IMR-90 (cell line): ENCODE data around the gene ACTN2. TPM values are rescaled to one million over a fixed set of nuclear protein-coding genes. Genes with fewer than 3 reads are reported as not detected.

Experiments used
- ATAC-seq: fragments of 200-7000 bp; cut with Tn5 transposase; 2 replicates; pipeline ENCODE4 v1.9.1; 2020; ENCODE audit warnings: low read depth, mild to moderate bottlenecking, moderate library complexity
- Bru-seq: library from RNA; stranded (reverse); fragments of 400-500 nt; gene quantifications from one replicate; lab custom pipeline; 2021; lab: Mats Ljungman, UMichigan
- BruChase-seq, 2 experiments: library from RNA; stranded (reverse); fragments of 400-500 nt; gene quantifications; one replicate each; lab custom pipeline; 2021; lab: Mats Ljungman, UMichigan
- BruUV-seq: library from RNA; stranded (reverse); fragments of 400-500 nt; replicated peaks from 2 replicates; lab custom pipeline; 2021; lab: Mats Ljungman, UMichigan
- CTCF ChIA-PET: fragments of 300-600 bp; formaldehyde crosslinking; extraction: SDS; loops from one replicate; lab custom pipeline; 2021; ENCODE audit warnings: antibody characterized with exemption; lab: Yijun Ruan, JAX
- POLR2A ChIA-PET: fragments of 300-600 bp; sonication (Branson Sonifier 250); formaldehyde crosslinking; loops from one replicate; lab custom pipeline; 2022; ENCODE audit warnings: antibody characterized with exemption; ENCODE audit not compliant: unreplicated experiment; lab: Charles Lee
- DNase-seq: peaks from one replicate; pipeline ENCODE4 v3.0.0; 2013
- H2AFZ ChIP-seq: replicated peaks from 2 replicates; pipeline ENCODE3; 2013; ENCODE audit warnings: low read length, mild to moderate bottlenecking; ENCODE audit not compliant: poor library complexity
- H2AK5ac ChIP-seq: 2 replicates; pipeline ENCODE4 v1.6.1; 2013; ENCODE audit warnings: low read depth, low read length, inconsistent platforms
- H2AK9ac ChIP-seq: replicated peaks from 2 replicates; pipeline ENCODE3; 2013; ENCODE audit warnings: mild to moderate bottlenecking, low read depth, low read length, moderate library complexity; ENCODE audit not compliant: poor library complexity
- H2BK120ac ChIP-seq: 2 replicates; pipeline ENCODE4 v1.6.1; 2013; ENCODE audit warnings: low read depth, low read length, inconsistent platforms
- H2BK15ac ChIP-seq: 3 replicates; pipeline ENCODE4 v1.6.1; 2013; ENCODE audit warnings: low read depth, low read length, inconsistent platforms
- H2BK20ac ChIP-seq: 2 replicates; pipeline ENCODE4 v1.6.1; 2013; ENCODE audit warnings: low read depth, mild to moderate bottlenecking, inconsistent platforms, low read length, moderate library complexity
- H2BK5ac ChIP-seq: 2 replicates; pipeline ENCODE4 v1.6.1; 2013; ENCODE audit warnings: mild to moderate bottlenecking, low read depth, low read length, inconsistent platforms; ENCODE audit not compliant: poor library complexity, severe bottlenecking
- H3K14ac ChIP-seq: replicated peaks from 2 replicates; pipeline ENCODE4 v1.6.1; 2013; ENCODE audit warnings: low read depth, low read length, inconsistent platforms
- H3K18ac ChIP-seq: 2 replicates; pipeline ENCODE4 v1.6.1; 2013; ENCODE audit warnings: low read depth, low read length, control low read depth
- H3K23ac ChIP-seq: 2 replicates; pipeline ENCODE4 v1.6.1; 2013; ENCODE audit warnings: low read depth, low read length, inconsistent platforms
- H3K27ac ChIP-seq: 2 replicates; pipeline ENCODE4 v1.5.1; 2013; ENCODE audit warnings: mild to moderate bottlenecking, control low read depth, low read length; ENCODE audit not compliant: insufficient read depth
- H3K27me3 ChIP-seq: 2 replicates; pipeline ENCODE4 v1.6.1; 2013; ENCODE audit warnings: low read length; ENCODE audit not compliant: control insufficient read depth, insufficient read depth
- H3K36me3 ChIP-seq: 2 replicates; pipeline ENCODE4 v1.6.1; 2013; ENCODE audit warnings: low read length, mixed read lengths; ENCODE audit not compliant: control insufficient read depth, insufficient read depth
- H3K4ac ChIP-seq: 2 replicates; pipeline ENCODE4 v1.6.1; 2013; ENCODE audit warnings: low read depth, low read length, inconsistent platforms
- H3K4me1 ChIP-seq: 2 replicates; pipeline ENCODE4 v1.6.1; 2013; ENCODE audit warnings: low read length, mixed read lengths; ENCODE audit not compliant: control insufficient read depth, insufficient read depth
- H3K4me2 ChIP-seq: 2 replicates; pipeline ENCODE4 v1.6.1; 2013; ENCODE audit warnings: low read depth, mild to moderate bottlenecking, control low read depth, low read length, moderate library complexity
- H3K4me3 ChIP-seq: 2 replicates; pipeline ENCODE4 v1.5.1; 2013; ENCODE audit warnings: low read depth, mild to moderate bottlenecking, control low read depth, low read length, moderate library complexity; ENCODE audit not compliant: insufficient read depth
- H3K56ac ChIP-seq: 2 replicates; pipeline ENCODE4 v1.6.1; 2013; ENCODE audit warnings: low read length, inconsistent platforms; ENCODE audit not compliant: insufficient read depth; ENCODE audit errors: extremely low read depth
- H3K79me1 ChIP-seq, 2 experiments: 2 replicates each; pipeline ENCODE4 v1.6.1; 2013; ENCODE audit warnings: low read length in 2 of 2, inconsistent platforms in 1 of 2, low read depth in 1 of 2
- H3K9ac ChIP-seq: 2 replicates; pipeline ENCODE4 v1.6.1; 2013; ENCODE audit warnings: low read depth, low read length, control low read depth
- H3K9me1 ChIP-seq: 2 replicates; pipeline ENCODE4 v1.6.1; 2013; ENCODE audit warnings: low read length, inconsistent platforms; ENCODE audit not compliant: insufficient read depth
- H3K9me3 ChIP-seq: 2 replicates; pipeline ENCODE4 v1.6.1; 2013; ENCODE audit warnings: low read length; ENCODE audit not compliant: control insufficient read depth, insufficient read depth
- H4K20me1 ChIP-seq: 2 replicates; pipeline ENCODE4 v1.6.1; 2013; ENCODE audit warnings: low read length, inconsistent platforms; ENCODE audit not compliant: insufficient read depth
- H4K5ac ChIP-seq: 2 replicates; pipeline ENCODE4 v1.6.1; 2013; ENCODE audit warnings: mild to moderate bottlenecking, low read depth, low read length, control low read depth
- H4K8ac ChIP-seq, 2 experiments: 2 replicates each; pipeline ENCODE4 v1.6.1; 2013; ENCODE audit warnings: low read depth in 2 of 2, low read length in 2 of 2, control low read depth in 1 of 2, inconsistent platforms in 1 of 2
- H4K91ac ChIP-seq: 2 replicates; pipeline ENCODE4 v1.6.1; 2013; ENCODE audit warnings: low read depth, low read length, inconsistent platforms; ENCODE audit not compliant: insufficient read depth
- BHLHE40 ChIP-seq: fragments of 150-350 bp; IDR thresholded peaks from 2 replicates; pipeline ENCODE4 v1.6.1; 2016; ENCODE audit warnings: mild to moderate bottlenecking, low read depth, low read length
- POLR2A ChIP-seq: IDR thresholded peaks from 2 replicates; pipeline ENCODE4 v1.6.1; 2012; ENCODE audit warnings: mild to moderate bottlenecking, low read depth, low read length
- SMC3 ChIP-seq: fragments of 150-350 bp; IDR thresholded peaks from 2 replicates; pipeline ENCODE4 v1.6.1; 2016; ENCODE audit warnings: low read depth, mild to moderate bottlenecking, antibody characterized with exemption, low read length, moderate library complexity
- WGBS, 2 experiments: methylation state at CpG; one replicate each; pipeline versions ENCODE4 v1.1.5 to v1.1.7; 2013; ENCODE audit warnings: missing lambda C conversion rate in 2 of 2; ENCODE audit not compliant: insufficient read length in 1 of 2; ENCODE audit errors: extremely low coverage in 2 of 2; 5-methylcytosine and 5-hydroxymethylcytosine counted together
- dilution Hi-C: fragments of 300-500 bp; cut with HindIII; formaldehyde crosslinking; loops from one replicate; pipeline ENCODE4 v1.14.3; 2018; ENCODE audit warnings: low sequenced_read_pairs; ENCODE audit not compliant: unreplicated experiment
- in situ Hi-C: fragments of 300-500 bp; cut with MboI; formaldehyde crosslinking; loops from 3 replicates; pipeline ENCODE4 v1.14.3; 2019; ENCODE audit warnings: low sequenced_read_pairs, inconsistent platforms, mixed read lengths
- intact Hi-C: fragments of 100-400 bp; cut with micrococcal nuclease; formaldehyde crosslinking; loops from 2 replicates; pipeline ENCODE4 v1.10.0; 2022
- long read RNA-seq: library from polyadenylated mRNA; unstranded; transcript quantifications from one replicate; pipeline ENCODE4 v2.0.0, GENCODE V29; 2021; ENCODE audit not compliant: unreplicated experiment
- polyA plus RNA-seq, 3 experiments: library from polyadenylated mRNA; depleted of rRNA; stranded (reverse); fragments of >200 nt; gene quantifications; 2 replicates each; pipeline ENCODE4 v1.2.3, GENCODE V29; 2012; ENCODE audit warnings: low replicate concordance in 1 of 3
- total RNA-seq: library from RNA; depleted of rRNA; stranded (reverse); fragments of >200 nt; gene quantifications from 2 replicates; pipeline ENCODE4 v1.2.3, GENCODE V29; 2012; rRNA removed
- TF ChIP-seq, protein P1 (sequence below): fragments of 150-350 bp; IDR thresholded peaks from 2 replicates; pipeline ENCODE4 v1.6.1; 2017; ENCODE audit warnings: mild to moderate bottlenecking, antibody characterized with exemption, low read length, low read depth

The ACTN2 gene
- under 0.01 TPM in 2 replicates for total RNA-seq
- not detected in 2 replicates for polyA plus RNA-seq (2012; rRNA removed)
- polyA plus RNA-seq (2012; cell fraction: cytosol; rRNA removed): not detected in 2 replicates
- polyA plus RNA-seq (2012; cell fraction: nucleus; rRNA removed; ENCODE audit: low replicate concordance): 0.07 and 0.13 TPM in 2 replicates
- Bru-seq, nascent RNA: percentile 3 among the genes with signal in this experiment
- percentile 1 among the genes with signal in this experiment for BruChase-seq, experiment 1, labeled RNA remaining after a 6-hour chase
- BruChase-seq, experiment 2, labeled RNA remaining after a 2-hour chase: percentile 4 among the genes with signal in this experiment
- long read RNA-seq: 0 reads

DNA sequence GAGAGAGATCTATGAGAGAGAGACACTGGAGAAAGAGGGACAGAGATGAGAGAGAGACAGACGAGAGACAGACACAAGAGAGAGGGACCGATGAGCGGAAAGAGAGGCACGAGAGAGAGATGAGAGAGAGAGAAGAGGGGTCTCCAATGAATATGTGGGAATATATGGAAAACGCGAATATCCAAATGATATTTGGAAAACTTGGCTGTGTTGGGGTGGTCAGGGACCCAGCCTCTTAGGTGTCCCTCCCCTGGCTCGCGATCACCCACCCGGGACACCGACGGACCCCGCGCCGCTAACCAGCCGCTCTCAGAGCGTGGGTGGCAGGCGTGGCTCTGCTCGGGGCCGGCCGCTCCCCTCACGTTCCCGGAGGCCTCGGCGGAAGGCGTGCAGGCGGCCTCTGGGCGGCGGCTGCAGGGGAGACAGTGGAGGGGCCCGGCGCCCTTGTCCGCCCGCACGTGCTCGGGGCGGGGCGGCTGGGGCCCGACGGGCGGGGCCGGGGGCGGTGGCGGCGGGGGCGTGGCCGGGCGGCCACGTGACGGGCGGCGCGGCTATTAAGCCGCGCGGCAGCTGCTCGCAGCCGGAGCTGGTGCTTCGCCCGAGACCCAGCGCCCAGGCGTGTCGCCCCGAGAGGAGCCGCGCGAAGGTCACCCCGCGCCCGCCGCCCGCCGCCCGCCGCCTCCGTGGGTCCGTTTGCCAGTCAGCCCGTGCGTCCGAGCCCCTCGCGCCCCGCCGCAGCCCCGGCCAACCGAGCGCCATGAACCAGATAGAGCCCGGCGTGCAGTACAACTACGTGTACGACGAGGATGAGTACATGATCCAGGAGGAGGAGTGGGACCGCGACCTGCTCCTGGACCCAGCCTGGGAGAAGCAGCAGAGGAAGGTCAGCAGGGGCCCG is at the start of gene ACTN2:
ACTN2 (plus strand) TSS at position 583 of the 898 bp plus-strand sequence; CDS start at position 758, 175 bp downstream.
- Histone ChIP-seq H2BK120ac (no peak within 1 kb of the TSS), H3K79me1 (no peaks in the 10 kb centered on the region), H4K5ac (no peak within 1 kb of the TSS), H3K14ac (no peak within 1 kb of the TSS), H4K20me1 (no peaks in the 10 kb centered on the region), H2AFZ (peak within 1 kb of the TSS; percentile 86), H3K4ac (no peak within 1 kb of the TSS), H3K23ac (no peak within 1 kb of the TSS), H4K8ac (no peak within 1 kb of the TSS), H3K9me1 (no peaks in the 10 kb centered on the region), H2AK5ac (no peak within 1 kb of the TSS), H3K27me3 (peaks cover 4% of the 10 kb centered on the region; the same call in 1 of the 2 replicates), H2BK20ac (no peak within 1 kb of the TSS), H3K4me3 (peak within 1 kb of the TSS; percentile 30; the same call in 1 of the 2 replicates), H3K9ac (no peak within 1 kb of the TSS), H3K4me1 (0 out of 2 replicates have a peak, but pooled peaks cover 2% of the 10 kb centered on the region), H3K27ac (no peak within 1 kb of the TSS), H3K56ac (no peak within 1 kb of the TSS), H2BK15ac (no peak within 1 kb of the TSS), H3K18ac (no peak within 1 kb of the TSS), H2AK9ac (peak within 1 kb of the TSS; percentile 65), H4K91ac (no peak within 1 kb of the TSS), H3K9me3 (no peaks in the 10 kb centered on the region), H2BK5ac (no peak within 1 kb of the TSS), H3K4me2 (peak within 1 kb of the TSS; percentile 67; the same call in 1 of the 2 replicates), H3K36me3 (no peaks in the 10 kb centered on the region)
- in situ Hi-C loops: no loop called here
- TF ChIP-seq, protein P1, sequence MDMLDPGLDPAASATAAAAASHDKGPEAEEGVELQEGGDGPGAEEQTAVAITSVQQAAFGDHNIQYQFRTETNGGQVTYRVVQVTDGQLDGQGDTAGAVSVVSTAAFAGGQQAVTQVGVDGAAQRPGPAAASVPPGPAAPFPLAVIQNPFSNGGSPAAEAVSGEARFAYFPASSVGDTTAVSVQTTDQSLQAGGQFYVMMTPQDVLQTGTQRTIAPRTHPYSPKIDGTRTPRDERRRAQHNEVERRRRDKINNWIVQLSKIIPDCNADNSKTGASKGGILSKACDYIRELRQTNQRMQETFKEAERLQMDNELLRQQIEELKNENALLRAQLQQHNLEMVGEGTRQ: peak; percentile 62; the same call in 1 of the 2 replicates
- TF ChIP-seq BHLHE40: peak; percentile 54; the same call in 1 of the 2 replicates
- no peak for TF ChIP-seq POLR2A
- no peak for TF ChIP-seq SMC3
- 13% methylated on average over 17 of the region's 93 CpGs; no CpG with 5 or more reads in 1 of the 2 experiments for WGBS, 2 experiments
- dilution Hi-C loops: no loop called here
- ATAC-seq (peak; percentile 83), DNase-seq (no peak)
- BruUV-seq: no TSS peak
- ChIA-PET POLR2A (no interaction called here), CTCF (no interaction called here)
- intact Hi-C loops: no loop called here
